ENCODE measurements around the gene RNF222. TPM values are rescaled to one million over a fixed set of nuclear protein-coding genes. Genes with fewer than 3 reads are reported as not detected.

RNF222 gene
- polyA plus RNA-seq, 1 experiment = not detected

- POLR2A ChIA-PET = no interaction called here
- H3K27me3 ChIP-seq (ENCODE audit: control insufficient read depth, insufficient read depth, low read length) = no peaks in the 10 kb centered on the region
- TF ChIP-seq CTCF (IDR thresholded peaks at IDR 0.05; ENCODE audit: insufficient read depth, low read depth, low read length) = no peak
- DNase-seq (ENCODE audit: low read depth) = no peak
- H3K4me3 ChIP-seq (ENCODE audit: low read depth, low read length) = no peak overlapping the region
- H3K36me3 ChIP-seq (ENCODE audit: control insufficient read depth, insufficient read depth, low read length) = peaks cover 8% of the 10 kb centered on the region
- CTCF ChIA-PET = no interaction called here
Measured at GRCh38 chr17:8441690-8442089, 44.1 kb upstream of the RNF222 start.

- no peak for DNase-seq (ENCODE audit: low read depth)
- peaks cover 7% of the 10 kb centered on the region for H3K36me3 ChIP-seq (ENCODE audit: control insufficient read depth, insufficient read depth, low read length)
- ChIA-PET POLR2A (no interaction called here), CTCF (no interaction called here)
- H3K27me3 ChIP-seq (ENCODE audit: control insufficient read depth, insufficient read depth, low read length) = no peaks in the 10 kb centered on the region
- H3K4me3 ChIP-seq (ENCODE audit: low read depth, low read length) = no peak overlapping the region
- TF ChIP-seq CTCF (IDR thresholded peaks at IDR 0.05; ENCODE audit: insufficient read depth, low read depth, low read length) = no peak
Measured at GRCh38 chr17:8439681-8440080, 42.1 kb upstream of the RNF222 start.

- Histone ChIP-seq H3K4me3 (ENCODE audit: low read depth, low read length) (no peak overlapping the region), H3K27me3 (ENCODE audit: control insufficient read depth, insufficient read depth, low read length) (no peaks in the 10 kb centered on the region), H3K36me3 (ENCODE audit: control insufficient read depth, insufficient read depth, low read length) (peaks cover 3% of the 10 kb centered on the region)
- ChIA-PET POLR2A (no interaction called here), CTCF (interaction anchor here (0.6 to 2.6 kb wide), 3 partner anchors 19 to 347 kb away, joined by 3 to 6 read pairs (median 3); no protein-coding TSS in a partner anchor)
- DNase-seq (ENCODE audit: low read depth) = no peak
- TF ChIP-seq CTCF (IDR thresholded peaks at IDR 0.05; ENCODE audit: insufficient read depth, low read depth, low read length) = no peak
Measured at GRCh38 chr17:8438441-8438840, 40.8 kb upstream of the RNF222 start.

GRCh38 chr17:8436844-8437171, 39.2 kb upstream of the RNF222 start:
- Histone ChIP-seq H3K27me3 (ENCODE audit: control insufficient read depth, insufficient read depth, low read length) (no peaks in the 10 kb centered on the region), H3K4me3 (ENCODE audit: low read depth, low read length) (peak overlapping the region; percentile 96), H3K36me3 (ENCODE audit: control insufficient read depth, insufficient read depth, low read length) (peaks cover 3% of the 10 kb centered on the region)
- no peak for TF ChIP-seq CTCF (IDR thresholded peaks at IDR 0.05; ENCODE audit: insufficient read depth, low read depth, low read length)
- DNase-seq (ENCODE audit: low read depth) = no peak
- POLR2A ChIA-PET = interaction anchor here (0.7 kb wide), 3 partner anchors 27 to 148 kb away, joined by 3 to 4 read pairs (median 3); partner anchors contain the start of gene RANGRF
- CTCF ChIA-PET = interaction anchor here (1.0 to 2.6 kb wide), 5 partner anchors 8 to 349 kb away, joined by 3 to 6 read pairs (median 3); no protein-coding TSS in a partner anchor

GRCh38 chr17:8436169-8436843, 38.7 kb upstream of the RNF222 start:
- ChIA-PET POLR2A (interaction anchor here (0.6 to 1.3 kb wide), 3 partner anchors 51 to 211 kb away, joined by 3 to 4 read pairs (median 4); partner anchors contain the start of gene RANGRF), CTCF (interaction anchor here (0.8 to 2.6 kb wide), 7 partner anchors 9 to 349 kb away, joined by 3 to 6 read pairs (median 3); no protein-coding TSS in a partner anchor)
- H3K4me3 ChIP-seq (ENCODE audit: low read depth, low read length) = peak overlapping the region; percentile 96
- H3K27me3 ChIP-seq (ENCODE audit: control insufficient read depth, insufficient read depth, low read length) = no peaks in the 10 kb centered on the region
- peaks cover 3% of the 10 kb centered on the region for H3K36me3 ChIP-seq (ENCODE audit: control insufficient read depth, insufficient read depth, low read length)
- no peak for DNase-seq (ENCODE audit: low read depth)
- no peak for TF ChIP-seq CTCF (IDR thresholded peaks at IDR 0.05; ENCODE audit: insufficient read depth, low read depth, low read length)

Measured in BJ (cell line).